HT1080 (cell line): Measurements from ENCODE around the gene IFITM5. TPM values are rescaled to one million over a fixed set of nuclear protein-coding genes. Genes with fewer than 3 reads are reported as not detected.

Experiments
- small RNA-seq: library from RNA; depleted of rRNA; stranded (forward); fragments of <200 nt; gene quantifications from one replicate; pipeline ENCODE3, GENCODE V24; 2014
- total RNA-seq: library from RNA; depleted of rRNA; stranded (reverse); fragments of >200 nt; shearing (Covaris generic); gene quantifications from 2 replicates; pipeline ENCODE4 v1.2.3, GENCODE V29; 2014; rRNA removed

Gene IFITM5
- total RNA-seq, 1 experiment from 2014 or later: not detected

Small RNAs within 50 kb of the gene (small RNA-seq; reads per million reads assigned to genes)
- gene AC136475.6: not detected

Other genes with a start within 250 kb of the IFITM5 start
- not detected in 2 replicates for gene SCGB1C1, start 106.4 kb downstream of the IFITM5 start, total RNA-seq
- gene BET1L, start 92.1 kb downstream of the IFITM5 start, total RNA-seq: 12.3 and 15.2 TPM in 2 replicates
- gene RIC8A, start 91.8 kb downstream of the IFITM5 start, total RNA-seq: 205 and 220 TPM in 2 replicates
- gene SIRT3, start 63.2 kb downstream of the IFITM5 start, total RNA-seq: 10.0 and 10.4 TPM in 2 replicates
- 403 and 416 TPM in 2 replicates for gene PSMD13, start 62.5 kb downstream of the IFITM5 start, total RNA-seq
- gene NLRP6, start 21.1 kb downstream of the IFITM5 start, total RNA-seq: not detected in 2 replicates
- 7.0 and 8.0 TPM in 2 replicates for gene PGGHG, start 10.4 kb downstream of the IFITM5 start, total RNA-seq
- 38.4 and 96.0 TPM in 2 replicates for gene IFITM2, start 8.3 kb upstream of the IFITM5 start, total RNA-seq
- 4.6 and 5.4 TPM in 2 replicates for gene IFITM1, start 14.5 kb upstream of the IFITM5 start, total RNA-seq
- 67.9 and 180 TPM in 2 replicates for gene IFITM3, start 21.3 kb upstream of the IFITM5 start, total RNA-seq
- 3.0 and 8.1 TPM in 2 replicates for gene B4GALNT4, start 70.0 kb upstream of the IFITM5 start, total RNA-seq
- gene PKP3, start 94.7 kb upstream of the IFITM5 start, total RNA-seq: 12.0 and 13.1 TPM in 2 replicates
- gene SIGIRR, start 115.5 kb upstream of the IFITM5 start, total RNA-seq: 17.1 and 20.9 TPM in 2 replicates
- not detected in 2 replicates for gene ANO9, start 142.5 kb upstream of the IFITM5 start, total RNA-seq
- gene PTDSS2, start 150.8 kb upstream of the IFITM5 start, total RNA-seq: 24.7 and 29.7 TPM in 2 replicates
- 218 and 240 TPM in 2 replicates for gene RNH1, start 207.7 kb upstream of the IFITM5 start, total RNA-seq
- 89.6 and 93.9 TPM in 2 replicates for gene HRAS, start 236.1 kb upstream of the IFITM5 start, total RNA-seq
- not detected in 2 replicates for gene LRRC56, start 238.0 kb upstream of the IFITM5 start, total RNA-seq